IPS-NIHi7 (cell line): ENCODE results near the gene SPAG6.
"Not testable (repeated sequence)": the region's sequence is repeated elsewhere in the genome, so short reads cannot be mapped to it uniquely, and the experiment has no call there.

ENCODE experiments used
- DNase-seq: peaks from one replicate; pipeline ENCODE4 v3.0.0; 2012; ENCODE audit warnings: mixed read lengths; ENCODE audit errors: extremely low spot score

The SPAG6 gene

GRCh38 chr10:22341190-22341925 lies 3.9 kb upstream of the SPAG6 start:
- no peak for DNase-seq

- no peak for DNase-seq
Measured at GRCh38 chr10:22341926-22342196, 3.4 kb upstream of the SPAG6 start.

GRCh38 chr10:22342421-22342820 lies 2.9 kb upstream of the SPAG6 start:
- DNase-seq: no peak

- DNase-seq: no peak
Measured at GRCh38 chr10:22343731-22344130, 1.6 kb upstream of the SPAG6 start.

- DNase-seq: no peak
Measured at GRCh38 chr10:22344249-22344648, 1.0 kb upstream of the SPAG6 start.

GRCh38 chr10:22344781-22345300 lies 455 bp upstream of the SPAG6 start:
- DNase-seq: no peak

- no peak for DNase-seq
Measured at GRCh38 chr10:22346096-22346661, 883 bp downstream of the SPAG6 start.

GRCh38 chr10:22349755-22350154 lies 4.5 kb downstream of the SPAG6 start:
- DNase-seq: no peak

- DNase-seq: no peak
Measured at GRCh38 chr10:22351131-22351703, 5.9 kb downstream of the SPAG6 start.

GRCh38 chr10:22356324-22356873 lies 11.1 kb downstream of the SPAG6 start:
- no peak for DNase-seq

GRCh38 chr10:22357770-22358169 lies 12.5 kb downstream of the SPAG6 start:
- DNase-seq: not testable (repeated sequence)

GRCh38 chr10:22363305-22363704 lies 18.0 kb downstream of the SPAG6 start:
- DNase-seq: no peak

- DNase-seq: no peak
Measured at GRCh38 chr10:22364407-22365140, 19.3 kb downstream of the SPAG6 start.

- DNase-seq: no peak
Measured at GRCh38 chr10:22365233-22365632, 19.9 kb downstream of the SPAG6 start.

GRCh38 chr10:22365644-22366434 lies 20.5 kb downstream of the SPAG6 start:
- DNase-seq: no peak

GRCh38 chr10:22366435-22366703 lies 21.1 kb downstream of the SPAG6 start:
- DNase-seq: no peak

GRCh38 chr10:22366771-22367170 lies 21.5 kb downstream of the SPAG6 start:
- no peak for DNase-seq

- DNase-seq: no peak
Measured at GRCh38 chr10:22367471-22367870, 22.2 kb downstream of the SPAG6 start.

- DNase-seq: no peak
Measured at GRCh38 chr10:22368402-22368801, 23.1 kb downstream of the SPAG6 start.

GRCh38 chr10:22368981-22369380 lies 23.7 kb downstream of the SPAG6 start:
- no peak for DNase-seq

- no peak for DNase-seq
Measured at GRCh38 chr10:22369434-22370072, 24.3 kb downstream of the SPAG6 start.
